GM19025 (cell line): ENCODE measurements around the gene LRFN4.

Experiments used
- ATAC-seq: cut with Tn5 transposase; IDR thresholded peaks from one replicate; pipeline ENCODE4 v1.9.1; 2021; ENCODE audit warnings: mild to moderate bottlenecking, low read depth, moderate library complexity; ENCODE audit not compliant: unreplicated experiment

The LRFN4 gene

DNA sequence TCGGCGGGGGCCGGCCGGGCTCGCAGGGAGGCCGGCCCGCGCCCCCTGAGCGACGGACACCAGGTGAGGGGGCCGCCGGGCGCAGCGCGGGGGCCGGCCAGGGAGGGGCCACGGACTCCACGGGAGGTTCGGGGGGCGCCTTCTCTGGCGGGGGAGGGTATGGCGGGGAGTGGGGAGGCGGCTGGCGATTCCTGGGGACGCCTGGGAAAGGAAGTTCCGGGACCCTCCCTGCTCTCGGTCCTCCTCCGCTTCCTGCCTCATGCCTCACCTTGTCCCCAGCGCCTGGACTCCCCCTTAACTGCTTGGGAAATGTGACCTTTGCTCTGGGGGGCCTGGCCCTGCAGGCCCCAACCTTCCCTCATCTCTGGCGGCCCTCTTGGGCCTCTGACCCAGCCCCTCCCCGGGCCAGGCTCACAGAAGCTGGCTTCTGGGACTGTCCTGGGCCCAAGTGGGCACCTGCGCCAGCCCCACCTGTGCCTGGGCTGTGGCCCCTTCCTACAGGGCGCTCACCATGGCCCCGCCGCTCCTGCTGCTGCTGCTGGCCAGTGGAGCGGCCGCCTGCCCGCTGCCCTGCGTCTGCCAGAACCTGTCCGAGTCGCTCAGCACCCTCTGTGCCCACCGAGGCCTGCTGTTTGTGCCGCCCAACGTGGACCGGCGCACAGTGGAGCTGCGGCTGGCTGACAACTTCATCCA, 516 bp downstream of the LRFN4 start:
- ATAC-seq, result no peak

DNA sequence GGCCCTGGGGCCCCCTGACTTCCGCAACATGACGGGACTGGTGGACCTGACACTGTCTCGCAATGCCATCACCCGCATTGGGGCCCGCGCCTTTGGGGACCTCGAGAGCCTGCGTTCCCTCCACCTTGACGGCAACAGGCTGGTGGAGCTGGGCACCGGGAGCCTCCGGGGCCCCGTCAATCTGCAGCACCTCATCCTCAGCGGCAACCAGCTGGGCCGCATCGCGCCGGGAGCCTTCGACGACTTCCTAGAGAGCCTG, 992 bp downstream of the LRFN4 start:
- ATAC-seq, result no peak

DNA sequence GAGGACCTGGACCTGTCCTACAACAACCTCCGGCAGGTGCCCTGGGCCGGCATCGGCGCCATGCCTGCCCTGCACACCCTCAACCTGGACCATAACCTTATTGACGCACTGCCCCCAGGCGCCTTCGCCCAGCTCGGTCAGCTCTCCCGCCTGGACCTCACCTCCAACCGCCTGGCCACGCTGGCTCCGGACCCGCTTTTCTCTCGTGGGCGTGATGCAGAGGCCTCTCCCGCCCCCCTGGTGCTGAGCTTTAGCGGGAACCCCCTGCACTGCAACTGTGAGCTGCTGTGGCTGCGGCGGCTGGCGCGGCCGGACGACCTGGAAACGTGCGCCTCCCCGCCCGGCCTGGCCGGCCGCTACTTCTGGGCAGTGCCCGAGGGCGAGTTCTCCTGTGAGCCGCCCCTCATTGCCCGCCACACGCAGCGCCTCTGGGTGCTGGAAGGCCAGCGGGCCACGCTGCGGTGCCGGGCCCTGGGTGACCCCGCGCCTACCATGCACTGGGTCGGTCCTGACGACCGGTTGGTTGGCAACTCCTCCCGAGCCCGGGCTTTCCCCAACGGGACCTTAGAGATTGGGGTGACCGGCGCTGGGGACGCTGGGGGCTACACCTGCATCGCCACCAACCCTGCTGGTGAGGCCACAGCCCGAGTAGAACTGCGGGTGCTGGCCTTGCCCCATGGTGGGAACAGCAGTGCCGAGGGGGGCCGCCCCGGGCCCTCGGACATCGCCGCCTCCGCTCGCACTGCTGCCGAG, 1.5 kb downstream of the LRFN4 start:
- ATAC-seq, result no peak

DNA sequence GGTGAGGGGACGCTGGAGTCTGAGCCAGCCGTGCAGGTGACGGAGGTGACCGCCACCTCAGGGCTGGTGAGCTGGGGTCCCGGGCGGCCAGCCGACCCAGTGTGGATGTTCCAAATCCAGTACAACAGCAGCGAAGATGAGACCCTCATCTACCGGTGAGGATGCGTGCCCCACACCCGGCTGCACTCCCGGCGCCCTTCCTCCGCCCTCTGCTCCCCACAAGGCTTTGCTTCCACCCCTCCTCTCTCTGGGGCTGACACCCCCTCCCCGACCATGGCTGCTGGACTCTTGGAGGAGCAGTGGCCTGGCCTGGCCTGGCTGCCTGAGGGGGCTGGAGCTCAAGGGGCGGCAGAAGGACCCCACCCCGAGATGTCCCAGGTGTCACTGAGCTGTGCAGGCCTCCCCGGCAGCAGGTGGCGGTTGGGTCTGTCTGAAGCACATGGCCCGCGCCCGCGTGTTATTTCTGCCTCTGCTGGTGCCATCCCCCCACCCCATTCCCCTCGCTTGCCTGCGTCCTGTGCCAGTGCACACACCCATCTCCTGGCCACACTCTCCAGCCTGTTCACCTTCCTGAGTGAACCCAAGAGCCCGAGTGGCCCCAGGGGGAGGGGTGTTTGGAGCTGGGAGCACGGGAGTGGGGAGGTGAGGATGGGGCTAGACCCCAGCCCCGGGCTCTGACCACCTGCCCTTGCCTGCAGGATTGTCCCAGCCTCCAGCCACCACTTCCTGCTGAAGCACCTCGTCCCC, 2.2 kb downstream of the LRFN4 start:
- no peak for ATAC-seq

DNA sequence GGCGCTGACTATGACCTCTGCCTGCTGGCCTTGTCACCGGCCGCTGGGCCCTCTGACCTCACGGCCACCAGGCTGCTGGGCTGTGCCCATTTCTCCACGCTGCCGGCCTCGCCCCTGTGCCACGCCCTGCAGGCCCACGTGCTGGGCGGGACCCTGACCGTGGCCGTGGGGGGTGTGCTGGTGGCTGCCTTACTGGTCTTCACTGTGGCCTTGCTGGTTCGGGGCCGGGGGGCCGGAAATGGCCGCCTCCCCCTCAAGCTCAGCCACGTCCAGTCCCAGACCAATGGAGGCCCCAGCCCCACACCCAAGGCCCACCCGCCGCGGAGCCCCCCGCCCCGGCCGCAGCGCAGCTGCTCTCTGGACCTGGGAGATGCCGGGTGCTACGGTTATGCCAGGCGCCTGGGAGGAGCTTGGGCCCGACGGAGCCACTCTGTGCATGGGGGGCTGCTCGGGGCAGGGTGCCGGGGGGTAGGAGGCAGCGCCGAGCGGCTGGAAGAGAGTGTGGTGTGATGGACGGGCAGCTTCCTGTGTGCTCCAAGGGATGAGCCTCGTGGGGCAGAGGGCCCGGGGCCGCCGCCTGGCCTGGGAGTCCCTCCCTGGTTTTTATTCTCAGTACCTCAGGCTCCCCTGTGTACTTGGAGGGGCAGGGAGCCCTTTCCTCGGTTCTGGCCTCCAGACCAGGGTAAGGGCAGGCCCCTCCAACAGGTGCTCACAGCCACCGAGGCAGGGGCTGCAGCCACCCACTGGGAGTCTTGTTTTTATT, 3.0 kb downstream of the LRFN4 start:
- no peak for ATAC-seq

DNA sequence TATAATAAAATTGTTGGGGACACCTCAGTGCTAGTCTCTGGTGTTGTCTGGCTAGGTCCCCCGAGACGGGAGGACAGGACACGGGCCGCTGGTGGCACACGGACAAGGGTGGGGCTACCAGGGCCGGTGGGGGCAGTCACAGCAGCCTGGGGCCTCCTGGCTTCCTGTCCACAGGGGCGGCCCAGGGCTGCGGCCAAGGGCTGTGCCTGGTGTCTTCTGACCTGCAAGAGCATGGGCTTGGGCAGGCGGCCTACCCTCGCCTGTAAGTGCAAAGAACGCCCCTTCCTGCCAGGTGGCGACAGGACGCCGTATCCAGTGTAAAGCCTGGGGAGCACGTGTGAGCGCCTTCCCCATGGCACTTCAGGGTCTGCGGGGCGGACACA, 3.6 kb downstream of the LRFN4 start:
- no peak for ATAC-seq

DNA sequence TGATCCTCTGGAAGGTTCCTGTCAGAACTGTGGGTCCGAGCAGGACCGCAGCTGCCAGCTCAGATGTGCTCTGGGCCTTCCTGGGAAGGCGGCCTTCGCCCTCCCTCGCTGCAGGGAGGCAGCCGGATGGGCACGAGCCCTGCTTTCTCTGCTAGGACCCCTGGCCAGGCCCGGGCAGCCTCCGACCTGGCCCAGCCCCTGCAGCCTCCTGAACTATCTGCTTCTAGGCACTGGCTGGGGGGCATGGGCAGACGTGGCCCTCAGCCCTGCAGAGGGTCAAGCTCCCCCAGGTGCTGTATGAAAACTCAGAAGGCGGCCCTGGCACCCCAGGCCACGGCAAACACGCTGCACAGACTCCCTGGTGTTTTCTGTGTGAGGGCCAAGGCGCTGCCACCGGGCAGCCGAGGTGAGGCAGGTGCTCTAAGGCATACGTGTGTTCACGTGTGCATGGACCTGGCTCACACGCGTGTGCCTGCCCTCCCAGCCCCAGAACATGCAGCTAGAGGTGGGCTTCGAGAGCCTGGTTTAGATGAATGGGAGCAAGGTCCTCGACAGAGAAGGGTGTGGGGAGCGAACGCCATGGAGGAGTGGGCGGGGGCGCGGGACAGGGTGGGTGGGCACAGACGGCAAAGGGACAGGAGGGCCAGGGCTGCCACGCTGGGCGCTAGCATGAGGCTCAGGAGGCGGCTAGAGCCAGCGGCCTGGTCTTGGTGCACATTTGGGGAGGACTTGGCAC, 4.3 kb downstream of the LRFN4 start:
- ATAC-seq, result no peak

DNA sequence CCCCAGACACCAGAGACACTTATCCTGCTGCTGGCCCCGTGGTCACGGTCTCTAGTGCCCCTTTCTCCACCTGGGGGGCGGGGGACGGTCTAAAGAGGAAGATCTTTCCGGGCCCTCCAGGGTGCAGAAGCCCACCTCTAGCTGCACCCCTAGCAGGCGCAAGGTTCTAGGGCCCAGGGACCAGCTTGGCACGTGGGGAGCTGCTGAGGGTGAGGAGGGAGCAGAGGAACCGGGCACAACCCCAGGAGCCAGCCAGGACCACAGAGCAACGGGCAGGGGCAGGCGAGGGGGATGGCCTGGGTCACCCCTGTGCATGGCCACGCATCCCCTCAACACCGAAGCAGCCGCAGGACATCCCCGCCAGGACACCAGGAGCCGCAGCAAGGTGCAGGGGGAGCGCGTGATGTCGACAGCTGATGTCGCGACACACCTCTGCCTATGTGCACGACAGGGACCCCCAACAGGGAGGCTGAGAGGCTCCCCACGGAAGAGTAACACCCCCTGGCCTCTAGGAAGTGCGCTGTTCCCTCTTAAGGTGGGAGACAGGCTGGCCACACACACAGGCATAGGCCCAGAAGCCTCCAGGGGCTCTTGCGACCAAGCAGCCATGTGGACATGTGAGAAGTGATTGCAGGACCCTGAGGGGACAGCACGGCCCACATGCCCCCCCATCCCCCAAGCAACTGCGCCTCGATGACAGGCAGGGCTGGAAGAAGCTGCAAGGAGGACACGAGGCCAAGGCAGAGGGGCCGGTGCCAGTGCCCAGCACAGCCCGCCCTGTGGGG, 5.1 kb downstream of the LRFN4 start:
- no peak for ATAC-seq

DNA sequence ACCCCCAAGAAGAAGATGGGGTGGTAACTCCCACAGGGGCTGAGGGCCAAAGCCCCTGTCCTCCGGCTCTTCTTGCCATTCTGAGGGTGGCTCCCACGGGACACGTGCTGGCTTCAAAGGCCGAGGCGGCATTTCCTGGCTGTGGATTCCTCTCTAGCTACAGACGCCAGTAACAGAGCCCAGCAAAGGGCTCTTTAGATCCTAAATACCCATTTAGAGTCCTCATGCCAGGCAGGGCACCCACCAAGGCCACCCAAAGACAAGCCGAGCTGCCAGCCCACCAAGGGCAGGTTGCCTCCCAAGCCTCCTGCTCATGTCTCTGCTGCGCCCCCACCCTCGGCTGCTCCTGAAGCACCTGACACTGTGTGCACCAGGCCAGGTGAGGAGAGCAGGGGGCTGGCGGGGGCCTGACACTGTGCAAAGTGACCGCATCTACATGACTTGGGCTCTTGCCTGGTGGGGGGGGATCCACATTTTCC, 5.7 kb downstream of the LRFN4 start:
- ATAC-seq, result no peak

DNA sequence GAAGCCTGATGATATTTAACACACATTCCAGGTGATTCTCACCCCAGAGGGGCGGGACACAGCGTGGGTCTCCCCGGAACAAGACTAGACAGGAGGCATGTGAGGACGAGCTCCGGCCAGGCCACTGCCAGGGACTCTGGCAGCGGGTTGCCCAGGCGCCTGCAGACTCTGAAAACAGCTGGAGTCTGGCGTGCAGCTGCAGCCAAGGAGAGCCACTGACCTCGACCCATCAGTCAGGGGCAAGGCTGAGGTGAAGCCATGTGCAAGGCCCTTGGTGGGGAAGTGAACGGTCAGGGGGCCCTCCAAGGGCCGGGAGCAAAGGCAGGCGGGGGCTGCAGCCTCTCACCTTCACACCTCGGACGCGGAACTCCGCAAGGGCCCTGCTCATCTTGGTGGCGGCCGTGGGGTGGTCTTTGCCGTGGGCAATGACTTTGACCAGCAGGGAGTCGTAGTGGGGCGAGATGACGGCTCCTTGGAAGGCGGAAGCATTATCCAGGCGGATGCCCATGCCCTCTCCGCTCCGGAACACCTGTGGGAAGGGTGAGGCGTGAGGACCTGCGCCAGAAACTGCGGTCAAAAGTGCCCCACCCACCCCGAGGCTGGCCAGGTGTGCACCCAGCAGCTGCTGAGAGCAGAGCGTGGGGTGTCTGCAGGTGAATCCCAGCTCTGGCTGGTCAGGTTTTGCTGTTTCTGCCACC, 6.7 kb downstream of the LRFN4 start:
- ATAC-seq, result no peak

DNA sequence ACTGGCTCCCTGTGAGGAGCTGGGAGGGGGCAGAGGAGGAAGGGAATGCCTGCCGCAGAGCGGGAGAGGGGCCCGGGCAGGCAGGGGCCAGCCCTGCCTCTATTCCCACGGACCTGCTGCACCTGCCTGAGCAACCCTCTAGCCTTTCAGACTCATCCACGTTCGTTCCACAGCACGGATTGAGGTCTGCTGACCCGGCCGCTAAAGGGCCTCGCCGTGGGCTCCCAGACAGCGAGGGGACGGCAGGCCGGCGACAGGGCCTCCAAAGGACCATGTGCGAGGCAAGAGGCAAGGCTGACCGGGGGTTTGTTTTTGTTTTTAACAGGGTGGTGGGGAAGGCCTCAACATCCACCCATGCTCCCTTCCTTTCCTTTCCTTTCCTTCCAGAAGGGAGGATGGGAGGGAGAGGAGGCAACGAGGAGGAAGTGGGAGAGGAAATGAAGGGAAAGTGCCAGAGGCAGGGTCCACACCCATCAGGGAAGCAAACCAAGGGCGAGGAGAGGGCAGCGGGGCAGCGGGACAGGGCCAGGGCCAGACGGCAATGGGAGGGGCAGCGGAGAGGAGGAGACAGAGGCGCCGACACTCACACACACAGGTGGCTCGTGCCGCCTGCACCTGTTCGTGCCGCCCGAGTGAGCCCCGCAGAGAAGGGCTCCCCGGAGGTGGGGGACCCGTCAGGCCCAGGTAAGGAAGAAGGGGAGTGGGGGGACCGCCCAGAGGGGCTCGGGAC, 7.5 kb downstream of the LRFN4 start:
- ATAC-seq, result no peak

DNA sequence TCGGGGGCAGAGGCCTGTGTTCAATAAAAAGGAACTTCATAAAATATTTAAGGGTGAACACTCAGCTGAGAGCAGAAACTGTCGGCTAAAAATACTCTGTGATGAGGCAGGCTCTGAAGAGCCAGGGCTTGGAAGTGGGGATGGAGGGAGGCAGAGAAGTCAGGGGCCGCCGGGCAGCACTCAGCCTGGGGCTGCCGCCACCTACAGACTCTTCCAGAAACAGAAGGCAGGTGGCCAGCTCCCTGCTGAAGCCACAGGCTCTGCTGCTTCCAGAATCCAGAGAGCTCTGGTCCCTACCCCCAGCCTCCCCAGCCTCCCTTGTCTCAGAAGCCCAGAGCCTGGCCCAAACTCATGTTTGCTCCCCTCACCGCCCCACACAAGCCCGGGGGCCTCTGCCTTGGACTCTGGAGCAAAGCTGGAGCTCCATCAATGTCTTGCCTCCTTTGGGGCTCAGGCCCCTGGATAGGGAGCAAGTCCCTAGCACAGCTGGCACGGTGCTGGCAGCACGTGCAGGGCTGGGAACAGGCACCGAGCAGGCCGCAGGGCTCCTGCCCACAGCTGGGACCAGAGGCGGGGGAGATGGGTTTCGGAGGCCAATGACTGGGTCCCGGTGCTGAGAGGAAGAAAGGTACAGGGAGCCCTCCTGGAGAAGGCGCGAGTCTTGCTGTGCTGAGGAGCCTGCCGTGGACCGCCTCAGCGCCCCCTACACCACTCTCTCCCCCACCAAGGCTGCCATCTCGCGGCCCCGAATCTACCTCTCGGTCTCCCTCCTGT, 8.2 kb downstream of the LRFN4 start:
- ATAC-seq, result no peak

DNA sequence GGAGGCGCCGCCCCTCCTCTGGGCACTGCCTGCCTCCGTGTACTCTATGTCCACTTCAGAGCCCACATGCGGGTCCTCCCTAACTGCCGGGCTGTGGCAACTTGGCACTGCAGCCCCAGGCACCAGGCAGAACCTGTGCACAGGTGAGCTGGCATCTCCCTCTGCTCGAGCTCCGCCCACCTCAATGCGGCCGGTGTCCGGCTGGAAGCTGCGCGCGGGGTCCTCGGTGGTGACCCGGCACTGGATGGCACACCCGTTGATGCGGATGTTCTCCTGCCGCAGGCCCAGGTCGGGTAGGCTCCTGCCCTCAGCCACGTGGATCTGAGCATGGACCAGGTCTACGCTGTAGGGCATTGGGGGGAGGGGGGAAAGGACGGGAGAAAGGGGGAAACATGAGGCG, 9.1 kb downstream of the LRFN4 start:
- ATAC-seq, result no peak

DNA sequence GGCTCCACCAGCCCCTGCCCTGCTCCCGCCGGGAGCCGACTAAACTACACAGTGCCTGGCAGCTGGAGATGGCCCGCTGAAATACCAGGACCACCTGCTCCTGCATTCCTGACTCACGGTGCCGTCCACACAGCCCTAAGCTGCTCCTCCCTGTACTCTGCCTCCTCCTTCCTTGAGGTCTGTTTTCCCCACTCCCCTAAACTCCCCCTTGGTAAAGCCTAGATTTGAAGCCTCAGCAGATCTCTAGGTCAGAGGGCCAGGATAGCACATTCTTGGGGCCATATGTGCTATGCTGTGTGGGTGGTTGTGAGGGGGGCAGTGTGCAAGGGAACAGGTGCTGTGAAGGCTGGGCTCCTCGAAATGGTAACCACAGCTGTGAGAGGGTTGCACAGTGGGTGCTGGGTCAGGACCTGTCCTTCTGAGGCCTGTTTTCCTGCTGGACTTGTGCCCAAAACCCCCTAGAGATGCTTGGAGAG, 9.7 kb downstream of the LRFN4 start:
- ATAC-seq, result no peak

DNA sequence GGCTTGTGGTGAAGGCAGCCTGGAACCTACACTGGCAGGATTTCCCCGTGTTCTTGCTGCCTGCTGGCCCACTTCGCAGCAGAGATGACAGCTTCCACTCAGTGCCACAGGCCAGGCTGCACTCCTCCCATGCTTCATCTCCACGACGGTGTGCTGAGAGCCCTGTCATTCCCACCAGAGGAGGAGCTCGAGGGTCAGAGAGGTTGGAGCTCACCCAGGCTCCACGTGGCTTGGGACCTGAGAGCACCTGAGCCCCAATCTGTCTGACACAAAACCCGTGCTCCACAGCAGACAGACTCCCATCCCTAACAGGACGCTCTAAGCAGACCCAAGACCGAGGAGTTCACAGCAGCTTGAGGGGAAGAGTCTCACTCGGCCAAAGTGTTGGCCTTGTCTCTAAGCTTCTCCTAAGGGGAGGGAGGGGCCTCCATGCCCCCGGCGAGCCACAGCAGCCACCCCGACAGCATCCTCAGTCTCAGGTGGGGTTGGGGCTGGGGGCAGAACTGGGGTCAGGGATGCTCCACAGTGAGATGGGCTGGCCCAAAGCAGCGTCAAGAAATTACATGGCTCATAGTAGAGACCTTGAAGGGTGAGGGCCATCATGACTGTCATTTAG, 10.7 kb downstream of the LRFN4 start:
- no peak for ATAC-seq

DNA sequence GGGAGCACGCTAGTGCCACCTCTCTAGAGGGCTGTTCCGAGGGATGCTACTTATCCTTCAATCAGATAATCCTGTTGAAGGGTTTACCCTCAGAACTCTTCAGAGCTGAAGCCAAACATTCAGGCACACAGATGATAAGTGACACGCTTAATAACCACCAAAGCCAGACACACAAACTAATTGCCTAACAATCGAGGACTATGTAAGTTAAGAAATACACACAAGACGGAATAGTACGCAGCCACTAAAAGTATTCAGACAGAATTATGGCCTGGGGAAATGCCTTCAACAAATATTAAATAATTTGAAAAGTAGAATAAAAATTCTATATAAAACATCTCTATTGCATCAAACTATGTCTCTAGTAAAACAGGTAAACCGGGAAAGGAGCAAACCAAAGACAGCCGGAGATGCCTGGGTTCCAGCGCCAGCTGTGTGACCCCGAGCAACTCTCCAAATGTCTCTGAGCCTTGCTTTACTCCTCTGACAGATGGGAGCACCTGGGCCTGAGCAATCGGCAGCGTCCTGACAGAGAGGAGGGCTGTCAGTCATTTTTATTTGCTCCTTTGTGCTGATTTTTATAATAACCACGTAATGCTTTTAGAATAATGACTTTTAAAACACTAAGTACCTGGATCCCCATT, 11.3 kb downstream of the LRFN4 start:
- ATAC-seq, result no peak
